Trophoblast cell (in vitro differentiated cells and primary cell): ENCODE measurements around the gene REXO1.
A peak's percentile ranks its signal among the peaks of the same experiment; 100 is the strongest.

Experiments
- DNase-seq, 2 donors: peaks; one replicate each; pipeline ENCODE4 v3.0.0-alpha.2; 2016
- H2AFZ ChIP-seq: 2 replicates; pipeline ENCODE4 v1.6.1; 2013; ENCODE audit warnings: low read length, moderate library complexity, mild to moderate bottlenecking; ENCODE audit not compliant: insufficient read depth, poor library complexity
- H2AK5ac ChIP-seq: 2 replicates; pipeline ENCODE4 v1.6.1; 2013; ENCODE audit warnings: mild to moderate bottlenecking, low read length
- H2BK120ac ChIP-seq: 2 replicates; pipeline ENCODE4 v1.6.1; 2013; ENCODE audit warnings: low read length, mild to moderate bottlenecking, moderate library complexity; ENCODE audit not compliant: insufficient read depth, poor library complexity
- H2BK12ac ChIP-seq: 2 replicates; pipeline ENCODE4 v1.6.1; 2013; ENCODE audit warnings: mild to moderate bottlenecking, low read length, moderate library complexity
- H2BK5ac ChIP-seq: 2 replicates; pipeline ENCODE4 v1.6.1; 2013; ENCODE audit warnings: low read length, low read depth, moderate library complexity, mild to moderate bottlenecking; ENCODE audit not compliant: poor library complexity
- H3K14ac ChIP-seq: 2 replicates; pipeline ENCODE4 v1.6.1; 2013; ENCODE audit warnings: mild to moderate bottlenecking, low read length
- H3K18ac ChIP-seq: 2 replicates; pipeline ENCODE4 v1.6.1; 2013; ENCODE audit warnings: mild to moderate bottlenecking, low read length
- H3K23ac ChIP-seq: 2 replicates; pipeline ENCODE4 v1.6.1; 2013; ENCODE audit warnings: low read length
- H3K27ac ChIP-seq: 2 replicates; pipeline ENCODE4 v1.5.1; 2013; ENCODE audit warnings: low read depth, mild to moderate bottlenecking, inconsistent platforms, low read length, moderate library complexity
- H3K27me3 ChIP-seq: 2 replicates; pipeline ENCODE4 v1.6.1; 2013; ENCODE audit warnings: inconsistent platforms, mild to moderate bottlenecking, low read length, moderate library complexity; ENCODE audit not compliant: insufficient read depth
- H3K36me3 ChIP-seq, 2 experiments: 1 replicate in 1 of 2; 2 replicates in 1 of 2; pipeline ENCODE4 v1.6.1; 2013; ENCODE audit warnings: low read length in 2 of 2, mild to moderate bottlenecking in 2 of 2, moderate library complexity in 1 of 2; ENCODE audit not compliant: insufficient read depth in 2 of 2, control insufficient read depth in 1 of 2
- H3K4ac ChIP-seq: 2 replicates; pipeline ENCODE4 v1.6.1; 2013; ENCODE audit warnings: low read depth, mild to moderate bottlenecking, low read length, moderate library complexity
- H3K4me1 ChIP-seq, 2 experiments: 1 replicate in 1 of 2; 2 replicates in 1 of 2; pipeline ENCODE4 v1.6.1; 2013; ENCODE audit warnings: low read length in 2 of 2, mild to moderate bottlenecking in 2 of 2, moderate library complexity in 1 of 2; ENCODE audit not compliant: insufficient read depth in 2 of 2, control insufficient read depth in 1 of 2
- H3K4me2 ChIP-seq: 2 replicates; pipeline ENCODE4 v1.6.1; 2013; ENCODE audit warnings: inconsistent platforms, mild to moderate bottlenecking, low read length, moderate library complexity
- H3K4me3 ChIP-seq: 2 replicates; pipeline ENCODE4 v1.5.1; 2013; ENCODE audit warnings: mild to moderate bottlenecking, low read depth, low read length, inconsistent platforms
- H3K79me1 ChIP-seq: one replicate; pipeline ENCODE4 v1.6.1; 2013; ENCODE audit warnings: low read length
- H3K79me2 ChIP-seq: 2 replicates; pipeline ENCODE4 v1.6.1; 2013; ENCODE audit warnings: low read length, mild to moderate bottlenecking; ENCODE audit not compliant: control insufficient read depth, insufficient read depth, poor library complexity
- H3K9ac ChIP-seq: 2 replicates; pipeline ENCODE4 v1.6.1; 2013; ENCODE audit warnings: mild to moderate bottlenecking, low read length
- H3K9me3 ChIP-seq: 2 replicates; pipeline ENCODE4 v1.6.1; 2013; ENCODE audit warnings: low read depth, mild to moderate bottlenecking, control low read depth, inconsistent platforms, low read length; ENCODE audit not compliant: insufficient read depth
- H4K12ac ChIP-seq: 2 replicates; pipeline ENCODE4 v1.6.1; 2013; ENCODE audit warnings: low read depth, mild to moderate bottlenecking, low read length, moderate library complexity
- H4K8ac ChIP-seq: 2 replicates; pipeline ENCODE4 v1.6.1; 2013; ENCODE audit warnings: low read depth, mild to moderate bottlenecking, low read length, moderate library complexity
- H4K91ac ChIP-seq: one replicate; pipeline ENCODE4 v1.6.1; 2013; ENCODE audit warnings: low read depth, mild to moderate bottlenecking, low read length, moderate library complexity
- WGBS: extraction: QIAGEN DNeasy Blood & Tissue Kit; methylation state at CpG from one replicate; pipeline ENCODE4 v1.1.7; 2013; ENCODE audit warnings: missing lambda C conversion rate; ENCODE audit not compliant: insufficient read length, insufficient coverage; ENCODE audit errors: extremely low coverage; 5-methylcytosine and 5-hydroxymethylcytosine counted together

Gene REXO1

GRCh38 chr19:1774989-1775772, 73.1 kb downstream of the REXO1 start:
- Histone ChIP-seq H3K27me3 (peaks cover 58% of the 10 kb centered on the region), H4K8ac (no peak overlapping the region), H4K91ac (no peak overlapping the region), H2AFZ (no peak overlapping the region), H3K18ac (no peak overlapping the region), H3K9ac (no peak overlapping the region), H3K14ac (no peak overlapping the region), H2BK5ac (no peak overlapping the region), H3K79me2 (no peaks in the 10 kb centered on the region), H3K4me3 (no peak overlapping the region), H3K36me3 (no peaks in the 10 kb centered on the region), H2BK120ac (no peak overlapping the region), H3K9me3 (peaks cover 22% of the 10 kb centered on the region), H3K4ac (no peak overlapping the region), H3K27ac (no peak overlapping the region), H3K23ac (no peak overlapping the region), H4K12ac (no peak overlapping the region), H3K4me1 (no peaks in the 10 kb centered on the region), H3K79me1 (no peaks in the 10 kb centered on the region), H3K4me2 (no peak overlapping the region), H2BK12ac (no peak overlapping the region), H2AK5ac (no peak overlapping the region)
- peak; percentile 24 to 57 for DNase-seq
- no CpG with 5 or more reads among the region's 59 CpGs for WGBS

- H3K27ac ChIP-seq = no peak overlapping the region
- H3K9me3 ChIP-seq = peaks cover 28% of the 10 kb centered on the region
- no peak overlapping the region for H4K12ac ChIP-seq
- H3K23ac ChIP-seq = no peak overlapping the region
- H3K4me2 ChIP-seq = no peak overlapping the region
- no peaks in the 10 kb centered on the region for H3K36me3 ChIP-seq
- H2BK12ac ChIP-seq = no peak overlapping the region
- H4K91ac ChIP-seq = no peak overlapping the region
- no peak overlapping the region for H3K4me3 ChIP-seq
- WGBS = no CpG with 5 or more reads among the region's 8 CpGs
- no peak overlapping the region for H2BK120ac ChIP-seq
- H4K8ac ChIP-seq = no peak overlapping the region
- H3K14ac ChIP-seq = no peak overlapping the region
- peak in 1 of 2 donors; percentile 37 for DNase-seq
- no peak overlapping the region for H3K9ac ChIP-seq
- peaks cover 55% of the 10 kb centered on the region for H3K27me3 ChIP-seq
- H2BK5ac ChIP-seq = no peak overlapping the region
- H3K4me1 ChIP-seq = no peaks in the 10 kb centered on the region
- no peak overlapping the region for H3K4ac ChIP-seq
- H2AFZ ChIP-seq = no peak overlapping the region
- no peaks in the 10 kb centered on the region for H3K79me1 ChIP-seq
- H3K79me2 ChIP-seq = no peaks in the 10 kb centered on the region
- H3K18ac ChIP-seq = no peak overlapping the region
- H2AK5ac ChIP-seq = no peak overlapping the region
These were observed 75.1 kb downstream of the REXO1 start for GRCh38 chr19:1773184-1773583.

GRCh38 chr19:1770866-1771576, 77.3 kb downstream of the REXO1 start:
- H4K91ac ChIP-seq = no peak overlapping the region
- H3K23ac ChIP-seq = no peak overlapping the region
- H3K4me3 ChIP-seq = no peak overlapping the region
- 100% methylated on average over 1 of the region's 4 CpGs for WGBS
- no peak overlapping the region for H4K12ac ChIP-seq
- H2BK12ac ChIP-seq = no peak overlapping the region
- no peak overlapping the region for H2AFZ ChIP-seq
- no peaks in the 10 kb centered on the region for H3K79me2 ChIP-seq
- no peak overlapping the region for H3K18ac ChIP-seq
- H4K8ac ChIP-seq = no peak overlapping the region
- no peaks in the 10 kb centered on the region for H3K4me1 ChIP-seq
- DNase-seq = no peak
- H3K14ac ChIP-seq = no peak overlapping the region
- H2BK5ac ChIP-seq = no peak overlapping the region
- H3K9ac ChIP-seq = no peak overlapping the region
- peaks cover 25% of the 10 kb centered on the region for H3K9me3 ChIP-seq
- H3K79me1 ChIP-seq = no peaks in the 10 kb centered on the region
- H3K27me3 ChIP-seq = peaks cover 53% of the 10 kb centered on the region
- H2AK5ac ChIP-seq = no peak overlapping the region
- H3K27ac ChIP-seq = no peak overlapping the region
- H3K4ac ChIP-seq = no peak overlapping the region
- H3K4me2 ChIP-seq = no peak overlapping the region
- H2BK120ac ChIP-seq = no peak overlapping the region
- H3K36me3 ChIP-seq = no peaks in the 10 kb centered on the region

- no peak for DNase-seq
- Histone ChIP-seq H2BK5ac (no peak overlapping the region), H3K27ac (no peak overlapping the region), H3K36me3 (no peaks in the 10 kb centered on the region), H3K79me1 (no peaks in the 10 kb centered on the region), H3K27me3 (peaks cover 54% of the 10 kb centered on the region), H3K79me2 (no peaks in the 10 kb centered on the region), H3K4me2 (no peak overlapping the region), H3K18ac (no peak overlapping the region), H2AFZ (no peak overlapping the region), H2BK12ac (no peak overlapping the region), H3K9ac (no peak overlapping the region), H3K9me3 (peaks cover 22% of the 10 kb centered on the region), H4K8ac (no peak overlapping the region), H4K91ac (no peak overlapping the region), H3K4ac (no peak overlapping the region), H3K4me3 (no peak overlapping the region), H3K14ac (no peak overlapping the region), H2AK5ac (no peak overlapping the region), H4K12ac (no peak overlapping the region), H3K4me1 (no peaks in the 10 kb centered on the region), H2BK120ac (no peak overlapping the region), H3K23ac (no peak overlapping the region)
- WGBS = no CpG with 5 or more reads among the region's 12 CpGs
These were observed 78.7 kb downstream of the REXO1 start for GRCh38 chr19:1769645-1769985.
